Measurements from ENCODE around the gene RER1. TPM values are rescaled to one million over a fixed set of nuclear protein-coding genes. Genes with fewer than 3 reads are reported as not detected.

The RER1 gene
- total RNA-seq, 1 donor: 98.1 TPM

DNA sequence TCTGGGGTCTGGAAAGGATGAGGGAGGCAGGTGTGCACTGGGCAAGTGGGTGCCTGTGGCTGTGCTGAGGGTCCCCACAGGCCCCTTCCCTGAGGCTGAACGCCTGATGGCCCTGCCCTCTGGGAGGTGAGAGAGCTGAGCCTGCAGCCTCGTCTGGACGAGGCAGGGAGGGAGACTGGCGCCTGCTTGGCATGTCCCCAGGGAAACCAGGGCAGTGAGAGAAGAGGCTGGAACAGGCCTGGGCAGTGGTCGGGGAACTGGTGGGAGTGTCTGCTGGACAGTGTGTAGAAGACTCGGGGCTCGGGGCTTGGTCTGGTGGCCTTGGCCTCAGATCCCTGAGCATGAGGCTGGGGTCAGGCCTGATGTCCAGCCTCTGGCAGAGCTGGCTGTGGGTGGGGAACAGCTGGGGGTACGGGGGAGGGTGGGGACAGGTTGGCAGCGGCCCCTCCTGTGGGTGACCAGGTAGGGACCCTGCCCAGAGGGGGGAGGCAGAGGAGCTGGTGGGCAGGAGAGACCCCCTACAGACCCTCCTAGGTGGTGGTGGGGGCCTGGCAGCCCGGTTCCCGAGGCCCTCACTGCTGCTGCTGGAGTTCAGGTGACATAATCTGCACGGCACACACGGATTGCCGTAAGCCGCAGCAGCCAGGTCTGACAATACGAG lies 53.7 kb downstream of the RER1 start:
- DNase-seq (ENCODE audit: low read depth): no peak
- TF ChIP-seq, protein P1, sequence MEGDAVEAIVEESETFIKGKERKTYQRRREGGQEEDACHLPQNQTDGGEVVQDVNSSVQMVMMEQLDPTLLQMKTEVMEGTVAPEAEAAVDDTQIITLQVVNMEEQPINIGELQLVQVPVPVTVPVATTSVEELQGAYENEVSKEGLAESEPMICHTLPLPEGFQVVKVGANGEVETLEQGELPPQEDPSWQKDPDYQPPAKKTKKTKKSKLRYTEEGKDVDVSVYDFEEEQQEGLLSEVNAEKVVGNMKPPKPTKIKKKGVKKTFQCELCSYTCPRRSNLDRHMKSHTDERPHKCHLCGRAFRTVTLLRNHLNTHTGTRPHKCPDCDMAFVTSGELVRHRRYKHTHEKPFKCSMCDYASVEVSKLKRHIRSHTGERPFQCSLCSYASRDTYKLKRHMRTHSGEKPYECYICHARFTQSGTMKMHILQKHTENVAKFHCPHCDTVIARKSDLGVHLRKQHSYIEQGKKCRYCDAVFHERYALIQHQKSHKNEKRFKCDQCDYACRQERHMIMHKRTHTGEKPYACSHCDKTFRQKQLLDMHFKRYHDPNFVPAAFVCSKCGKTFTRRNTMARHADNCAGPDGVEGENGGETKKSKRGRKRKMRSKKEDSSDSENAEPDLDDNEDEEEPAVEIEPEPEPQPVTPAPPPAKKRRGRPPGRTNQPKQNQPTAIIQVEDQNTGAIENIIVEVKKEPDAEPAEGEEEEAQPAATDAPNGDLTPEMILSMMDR (IDR thresholded peaks at IDR 0.05; ENCODE audit: insufficient read depth, low read length): no peak
- no peak overlapping the region for H3K4me3 ChIP-seq (ENCODE audit: low read depth, low read length)

DNA sequence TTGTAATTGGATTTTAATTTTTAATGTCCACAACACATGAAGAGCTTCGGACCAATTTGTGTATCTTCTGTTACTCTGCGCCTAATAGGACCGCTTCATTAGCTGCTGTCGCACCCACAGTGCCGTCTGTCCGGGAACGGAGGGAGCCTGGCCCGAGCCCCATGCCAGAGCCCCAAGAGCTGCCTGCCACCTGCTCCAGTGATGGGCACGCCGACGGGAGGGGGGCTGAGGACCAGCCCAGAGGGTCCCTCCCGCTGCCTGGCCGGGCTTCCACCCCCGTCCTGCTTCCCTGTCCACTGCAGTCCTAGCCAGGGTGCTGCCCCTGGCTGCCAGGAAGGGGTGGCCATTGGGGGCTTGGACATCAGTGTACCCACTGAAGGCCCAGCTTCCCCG lies 54.2 kb downstream of the RER1 start:
- no peak overlapping the region for H3K4me3 ChIP-seq (ENCODE audit: low read depth, low read length)
- no peak for DNase-seq (ENCODE audit: low read depth)
- TF ChIP-seq, protein P1 (IDR thresholded peaks at IDR 0.05; ENCODE audit: insufficient read depth, low read length): no peak

DNA sequence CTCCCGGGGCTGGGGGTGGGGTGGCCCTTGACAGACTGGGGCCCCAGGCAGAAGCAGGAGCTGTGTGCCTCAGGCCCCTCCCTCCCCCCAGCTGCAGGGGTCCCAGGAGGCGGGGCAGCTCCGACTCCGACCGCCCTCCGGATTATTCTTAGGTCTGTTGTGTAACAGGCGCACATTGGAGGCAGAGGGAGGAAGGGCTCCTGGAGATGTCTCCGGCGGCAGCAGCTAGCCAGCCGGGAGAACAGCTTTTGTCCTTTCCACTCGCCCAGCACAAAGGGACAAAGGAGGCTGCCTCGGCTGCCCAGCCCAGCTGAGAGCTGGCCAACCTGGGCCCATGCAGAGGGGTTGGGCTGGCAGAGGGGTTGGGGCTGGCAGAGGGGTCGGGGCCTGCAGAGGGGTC lies 54.8 kb downstream of the RER1 start:
- TF ChIP-seq, protein P1 (IDR thresholded peaks at IDR 0.05; ENCODE audit: insufficient read depth, low read length): no peak
- no peak overlapping the region for H3K4me3 ChIP-seq (ENCODE audit: low read depth, low read length)
- no peak for DNase-seq (ENCODE audit: low read depth)

DNA sequence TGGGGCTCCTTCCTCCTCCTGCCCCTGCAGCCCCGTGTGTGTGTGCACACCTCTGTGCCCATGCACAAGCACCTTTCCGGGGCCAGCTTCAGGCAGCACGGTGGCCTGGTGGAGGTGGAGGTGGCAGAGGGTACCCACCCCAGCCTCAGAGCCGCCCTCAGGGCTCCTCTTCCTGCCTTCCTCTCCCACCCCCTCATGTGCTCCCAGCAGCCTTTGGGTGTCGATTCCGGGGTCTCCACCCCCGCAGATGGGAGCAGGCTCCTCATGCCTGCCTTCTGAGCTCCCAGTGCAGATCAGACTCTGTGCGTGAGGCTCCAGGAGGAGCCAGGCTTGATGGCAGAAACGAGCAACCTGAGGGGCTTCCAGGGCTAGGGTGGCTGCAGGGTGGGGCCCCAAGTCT lies 55.2 kb downstream of the RER1 start:
- TF ChIP-seq, protein P1 (IDR thresholded peaks at IDR 0.05; ENCODE audit: insufficient read depth, low read length): no peak
- DNase-seq (ENCODE audit: low read depth): no peak
- H3K4me3 ChIP-seq (ENCODE audit: low read depth, low read length): no peak overlapping the region

DNA sequence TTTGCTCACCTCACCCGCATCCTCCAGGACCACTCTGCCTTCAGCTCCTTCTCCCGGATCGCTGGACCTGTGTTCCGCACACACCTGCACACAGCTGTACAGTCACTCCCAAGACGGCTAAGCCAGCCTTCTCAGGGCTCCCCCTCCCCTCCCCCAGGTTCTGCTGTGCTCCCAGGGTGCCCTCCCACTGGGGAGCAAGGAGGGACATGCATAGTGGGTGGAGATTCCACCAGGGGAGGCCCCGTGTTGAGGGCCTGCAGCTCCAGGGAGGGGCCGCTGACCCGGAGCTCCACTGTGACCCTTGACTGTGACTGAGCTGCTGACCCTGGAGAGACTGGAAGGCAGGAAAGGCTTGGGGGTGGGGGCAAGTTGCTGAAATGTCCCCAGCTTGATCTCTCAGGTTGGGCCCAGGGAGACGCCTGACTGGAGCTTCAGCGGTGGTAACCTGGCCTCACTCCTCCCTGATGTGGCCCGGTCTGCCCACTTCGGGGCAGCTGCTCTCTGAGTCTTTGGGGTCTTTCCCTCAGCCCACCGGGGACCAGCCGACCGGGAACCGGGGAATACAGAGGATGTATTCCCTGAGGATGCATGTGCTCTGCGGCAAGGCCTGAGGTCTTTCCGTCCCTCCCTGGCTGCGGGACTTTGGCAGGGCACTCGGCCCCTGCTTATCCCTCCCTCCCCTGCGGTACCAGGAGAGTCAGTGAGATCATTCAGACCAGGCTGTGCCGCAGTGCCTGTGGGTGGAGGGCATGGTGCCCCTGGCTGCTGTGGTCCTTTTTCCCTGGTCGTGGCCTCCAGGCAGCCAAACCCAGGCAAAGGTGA lies 55.8 kb downstream of the RER1 start:
- no peak overlapping the region for H3K4me3 ChIP-seq (ENCODE audit: low read depth, low read length)
- no peak for DNase-seq (ENCODE audit: low read depth)
- TF ChIP-seq, protein P1 (IDR thresholded peaks at IDR 0.05; ENCODE audit: insufficient read depth, low read length): no peak

DNA sequence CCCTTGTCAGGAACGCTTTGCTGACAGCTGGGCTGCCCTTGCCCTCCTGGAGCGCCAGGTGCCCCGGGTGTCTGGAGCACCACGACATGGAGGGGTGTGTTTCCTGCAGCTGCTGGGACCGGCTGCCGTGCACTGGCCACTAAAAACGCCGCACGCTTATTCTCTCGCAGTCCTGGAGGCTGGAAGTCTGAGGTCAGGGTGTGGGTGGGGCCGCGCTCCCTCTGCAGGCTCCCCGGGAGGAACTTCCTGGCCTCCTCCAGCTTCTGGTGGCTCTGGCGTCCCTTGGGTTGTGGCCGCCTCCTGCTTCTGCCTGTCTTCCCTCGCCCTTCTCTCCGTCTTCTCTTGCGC lies 56.4 kb downstream of the RER1 start:
- no peak for DNase-seq (ENCODE audit: low read depth)
- TF ChIP-seq, protein P1 (IDR thresholded peaks at IDR 0.05; ENCODE audit: insufficient read depth, low read length): no peak
- no peak overlapping the region for H3K4me3 ChIP-seq (ENCODE audit: low read depth, low read length)
